ENCODE results near the gene CDKL1. TPM values are rescaled to one million over a fixed set of nuclear protein-coding genes. Genes with fewer than 3 reads are reported as not detected.

CDKL1 gene
- total RNA-seq, 1 donor from 2014 or later, result 20.7 TPM

DNA sequence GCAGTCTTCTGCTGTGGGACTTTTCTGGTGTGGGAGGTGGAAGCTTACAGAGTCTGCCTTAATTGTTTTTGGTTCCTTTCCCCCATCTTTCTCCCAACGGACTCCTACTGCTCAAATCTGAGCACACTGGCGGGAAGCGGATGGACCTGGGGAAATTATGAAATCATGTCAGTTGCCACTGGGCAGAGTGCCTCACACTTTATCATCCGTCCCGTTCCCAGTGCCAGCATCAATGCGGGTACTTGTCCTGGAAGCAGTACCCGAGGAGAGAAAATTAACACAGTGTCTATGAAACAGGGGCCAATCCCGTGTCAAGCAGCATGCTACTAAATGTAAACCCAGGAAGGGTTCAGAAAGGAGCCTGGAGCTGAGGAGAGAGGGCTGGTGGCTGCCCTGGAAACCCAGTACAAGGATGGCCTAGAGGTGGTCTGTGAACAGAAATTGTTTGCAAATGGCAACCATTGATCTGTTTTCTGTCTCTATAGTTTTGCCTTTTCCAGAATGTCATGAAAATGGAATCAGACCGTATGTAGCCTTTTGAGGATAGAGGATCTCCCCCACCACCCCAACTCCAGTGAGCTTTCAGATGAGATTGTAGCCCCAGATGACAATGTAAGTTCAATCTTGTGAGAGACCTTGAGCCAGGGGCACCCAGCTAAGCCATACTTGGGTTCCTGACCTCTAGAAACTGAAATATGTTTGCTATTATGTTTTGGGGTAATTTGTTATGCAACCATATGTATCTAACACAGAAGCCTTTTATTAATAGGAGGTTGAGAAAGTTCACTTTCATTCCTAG lies 908 bp upstream of the CDKL1 start:
- Histone ChIP-seq H3K27ac (peak overlapping the region; percentile 93), H3K4me3 (peak overlapping the region; percentile 91), H3K4me1 (peaks cover 21% of the 10 kb centered on the region), H3K36me3 (no peaks in the 10 kb centered on the region), H3K9me3 (no peaks in the 10 kb centered on the region), H3K27me3 (no peaks in the 10 kb centered on the region)
- peak; percentile 7 for ATAC-seq
- TF ChIP-seq, protein P1, sequence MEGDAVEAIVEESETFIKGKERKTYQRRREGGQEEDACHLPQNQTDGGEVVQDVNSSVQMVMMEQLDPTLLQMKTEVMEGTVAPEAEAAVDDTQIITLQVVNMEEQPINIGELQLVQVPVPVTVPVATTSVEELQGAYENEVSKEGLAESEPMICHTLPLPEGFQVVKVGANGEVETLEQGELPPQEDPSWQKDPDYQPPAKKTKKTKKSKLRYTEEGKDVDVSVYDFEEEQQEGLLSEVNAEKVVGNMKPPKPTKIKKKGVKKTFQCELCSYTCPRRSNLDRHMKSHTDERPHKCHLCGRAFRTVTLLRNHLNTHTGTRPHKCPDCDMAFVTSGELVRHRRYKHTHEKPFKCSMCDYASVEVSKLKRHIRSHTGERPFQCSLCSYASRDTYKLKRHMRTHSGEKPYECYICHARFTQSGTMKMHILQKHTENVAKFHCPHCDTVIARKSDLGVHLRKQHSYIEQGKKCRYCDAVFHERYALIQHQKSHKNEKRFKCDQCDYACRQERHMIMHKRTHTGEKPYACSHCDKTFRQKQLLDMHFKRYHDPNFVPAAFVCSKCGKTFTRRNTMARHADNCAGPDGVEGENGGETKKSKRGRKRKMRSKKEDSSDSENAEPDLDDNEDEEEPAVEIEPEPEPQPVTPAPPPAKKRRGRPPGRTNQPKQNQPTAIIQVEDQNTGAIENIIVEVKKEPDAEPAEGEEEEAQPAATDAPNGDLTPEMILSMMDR (IDR thresholded peaks at IDR 0.05), result no peak
- intact Hi-C loops (cut with DNase I), result loop anchor here (10.0 kb wide), 1 partner anchor 63 kb away; no protein-coding TSS in a partner anchor
- DNase-seq, result no peak

DNA sequence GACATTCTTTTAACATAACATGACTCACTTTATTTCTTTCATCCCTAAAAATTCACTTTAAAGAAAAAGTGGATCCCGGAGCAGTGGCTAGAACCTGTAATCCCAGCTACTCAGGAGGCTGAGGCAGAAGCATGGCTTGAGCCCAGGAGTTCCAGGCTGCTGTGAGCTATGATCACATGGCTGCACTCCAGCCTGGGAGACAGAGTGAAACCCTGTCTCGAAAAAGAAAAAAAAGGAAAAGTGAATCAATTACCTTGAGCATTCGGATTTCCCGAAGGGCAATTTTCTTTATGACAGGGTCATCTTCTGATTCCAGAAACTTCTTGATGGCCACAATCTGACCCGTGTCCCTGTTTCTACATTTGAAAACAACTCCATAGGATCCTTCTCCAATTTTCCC lies 1.2 kb downstream of the CDKL1 start:
- Histone ChIP-seq H3K27ac (peak overlapping the region; percentile 93), H3K4me3 (peak overlapping the region; percentile 91), H3K9me3 (no peaks in the 10 kb centered on the region), H3K4me1 (peaks cover 21% of the 10 kb centered on the region), H3K36me3 (no peaks in the 10 kb centered on the region), H3K27me3 (no peaks in the 10 kb centered on the region)
- DNase-seq (no peak), ATAC-seq (no peak)
- intact Hi-C loops (cut with DNase I), result loop anchor here (10.0 kb wide), 1 partner anchor 61 kb away; no protein-coding TSS in a partner anchor
- TF ChIP-seq, protein P1 (IDR thresholded peaks at IDR 0.05), result no peak

DNA sequence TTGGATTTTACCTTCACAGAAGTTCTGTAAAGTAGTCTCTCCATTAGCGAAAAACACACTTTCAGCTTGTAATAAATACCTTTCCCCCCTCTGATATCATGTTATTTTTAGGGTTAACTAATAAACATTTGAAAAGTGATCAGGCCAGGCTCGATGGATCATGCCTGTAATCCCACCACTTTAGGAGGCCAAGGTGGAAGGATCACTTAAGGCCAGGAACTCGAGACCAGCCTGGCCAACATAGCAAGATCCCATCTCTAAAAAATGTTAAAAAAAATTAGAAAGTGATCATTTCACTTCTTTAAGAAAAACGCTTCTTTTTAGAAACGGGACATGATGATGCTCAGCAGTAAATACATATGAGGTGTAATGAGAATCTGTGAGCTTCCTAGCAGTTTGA lies 2.0 kb downstream of the CDKL1 start:
- TF ChIP-seq, protein P1 (IDR thresholded peaks at IDR 0.05), result no peak
- no peaks in the 10 kb centered on the region for H3K36me3 ChIP-seq
- H3K4me3 ChIP-seq, result peak overlapping the region; percentile 91
- H3K27ac ChIP-seq, result no peak overlapping the region
- intact Hi-C loops (cut with DNase I), result loop anchor here (10.0 kb wide), 1 partner anchor 60 kb away; no protein-coding TSS in a partner anchor
- H3K9me3 ChIP-seq, result no peaks in the 10 kb centered on the region
- ATAC-seq, result no peak
- no peak for DNase-seq
- no peaks in the 10 kb centered on the region for H3K27me3 ChIP-seq
- peaks cover 18% of the 10 kb centered on the region for H3K4me1 ChIP-seq

DNA sequence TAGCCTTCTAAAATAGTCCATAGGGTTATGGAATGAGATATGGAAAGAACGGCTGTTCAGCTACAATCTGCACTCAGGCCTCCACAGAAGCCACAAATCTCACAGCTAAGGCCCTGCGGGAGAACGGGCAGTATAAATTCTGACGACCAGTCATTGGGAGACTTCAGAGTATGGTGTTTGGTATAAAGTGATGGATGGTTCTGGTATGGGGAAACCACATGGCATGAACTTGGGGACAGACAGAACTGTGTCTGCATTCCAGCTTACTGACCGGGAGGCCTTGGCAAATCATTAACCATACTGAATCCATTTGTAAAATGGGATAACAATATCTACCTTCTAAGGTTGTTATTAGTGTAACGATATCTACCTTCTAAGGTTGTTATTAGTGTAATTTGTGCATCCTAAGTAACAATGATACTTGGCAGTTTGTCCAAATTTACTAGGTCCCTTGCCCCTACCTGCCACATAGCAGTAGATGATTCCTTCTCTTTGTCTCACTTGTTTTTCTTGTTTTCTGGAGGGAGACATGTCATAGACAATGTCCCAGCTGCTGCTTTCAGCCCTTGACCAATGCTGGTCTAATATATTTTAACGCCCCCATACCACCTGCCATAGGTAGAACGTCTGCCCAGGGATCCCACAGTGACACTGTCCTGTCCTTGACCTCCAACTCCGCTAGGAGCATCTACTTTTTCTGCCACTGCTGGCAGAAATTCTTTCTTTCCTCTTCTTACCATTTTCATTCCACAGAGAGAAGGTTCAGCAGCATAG lies 6.8 kb downstream of the CDKL1 start:
- no peak overlapping the region for H3K27ac ChIP-seq
- ATAC-seq (no peak), DNase-seq (no peak)
- H3K4me3 ChIP-seq, result no peak overlapping the region
- no peaks in the 10 kb centered on the region for H3K9me3 ChIP-seq
- intact Hi-C loops (cut with DNase I), result loop anchor here (10.0 kb wide), 1 partner anchor 55 kb away; no protein-coding TSS in a partner anchor
- TF ChIP-seq, protein P1 (IDR thresholded peaks at IDR 0.05), result no peak
- no peaks in the 10 kb centered on the region for H3K36me3 ChIP-seq
- no peaks in the 10 kb centered on the region for H3K27me3 ChIP-seq
- H3K4me1 ChIP-seq, result peaks cover 8% of the 10 kb centered on the region

DNA sequence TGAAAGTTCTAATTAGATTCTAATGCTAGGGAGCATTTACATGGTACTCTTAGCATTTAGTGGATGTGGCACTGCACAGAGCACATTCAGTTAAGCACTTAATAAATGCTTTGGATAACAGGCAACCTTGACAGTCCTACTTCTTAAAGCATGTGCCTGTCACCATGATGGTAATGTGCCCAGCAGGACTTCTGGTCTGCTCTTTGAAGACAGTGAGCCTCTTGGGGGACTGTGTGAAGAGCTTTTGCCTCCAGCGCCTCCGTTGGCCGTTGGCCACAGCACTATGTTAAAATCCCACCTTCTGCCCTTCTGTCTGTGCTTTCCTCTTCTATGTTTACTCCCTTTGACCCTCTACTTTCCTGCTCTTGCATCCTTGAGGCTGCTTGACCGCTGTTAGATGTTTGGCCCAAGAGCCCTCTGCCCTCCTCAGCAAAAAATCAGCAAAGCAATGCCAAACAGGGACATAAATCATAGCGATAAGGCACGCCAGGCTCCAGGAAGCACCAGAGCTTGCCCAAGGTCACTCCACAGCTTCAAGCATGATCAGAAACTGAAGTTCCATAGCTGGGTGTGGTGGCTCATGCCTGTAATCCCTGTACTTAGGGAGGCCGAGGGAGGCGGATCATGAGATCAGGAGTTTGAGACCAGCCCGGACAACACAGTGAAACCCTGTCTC lies 8.3 kb downstream of the CDKL1 start:
- ATAC-seq (peak; percentile 77), DNase-seq (no peak)
- Histone ChIP-seq H3K36me3 (no peaks in the 10 kb centered on the region), H3K9me3 (no peaks in the 10 kb centered on the region), H3K4me3 (no peak overlapping the region), H3K27ac (peak overlapping the region; percentile 51), H3K4me1 (peaks cover 8% of the 10 kb centered on the region), H3K27me3 (no peaks in the 10 kb centered on the region)
- intact Hi-C loops (cut with DNase I), result no loop called here
- TF ChIP-seq, protein P1 (IDR thresholded peaks at IDR 0.05), result no peak
